Muscle layer of duodenum (tissue), 2 donors: ENCODE results near the gene ABHD8.
"Not testable (repeated sequence)": the region's sequence is repeated elsewhere in the genome, so short reads cannot be mapped to it uniquely, and the experiment has no call there.

ENCODE experiments used
- H3K27ac ChIP-seq: one replicate; pipeline ENCODE4 v1.7.0; 2013; ENCODE audit warnings: mild to moderate bottlenecking, low read length
- H3K27me3 ChIP-seq: one replicate; pipeline ENCODE4 v1.7.0; 2013; ENCODE audit warnings: low read depth, mild to moderate bottlenecking, control low read depth, low read length
- H3K36me3 ChIP-seq, 2 donors: one replicate each; pipeline ENCODE4 v1.7.0; 2013; ENCODE audit warnings: low read length in 2 of 2, control low read depth in 1 of 2, mild to moderate bottlenecking in 1 of 2; ENCODE audit not compliant: insufficient read depth in 2 of 2, control insufficient read depth in 1 of 2
- H3K4me1 ChIP-seq, 2 donors: one replicate each; pipeline ENCODE4 v1.7.0; 2013; ENCODE audit warnings: low read length in 2 of 2, mild to moderate bottlenecking in 2 of 2, control low read depth in 1 of 2, moderate library complexity in 1 of 2; ENCODE audit not compliant: insufficient read depth in 2 of 2, control insufficient read depth in 1 of 2
- H3K4me3 ChIP-seq, 2 donors: one replicate each; pipeline ENCODE4 v1.7.0; 2013; ENCODE audit warnings: low read length in 2 of 2, low read depth in 1 of 2, mild to moderate bottlenecking in 1 of 2
- H3K9me3 ChIP-seq, 2 donors: one replicate each; pipeline ENCODE4 v1.7.0; 2013; ENCODE audit warnings: low read length in 2 of 2, control low read depth in 1 of 2, mild to moderate bottlenecking in 1 of 2; ENCODE audit not compliant: control insufficient read depth in 1 of 2
- donor health status: healthy.

ABHD8 gene

GRCh38 chr19:17289489-17289888 is 13.7 kb downstream of the ABHD8 start:
- peaks cover 0 to 10% of the 10 kb centered on the region in 2 donors for H3K4me1 ChIP-seq
- peaks cover 0 to 6% of the 10 kb centered on the region in 2 donors for H3K36me3 ChIP-seq
- no peaks in the 10 kb centered on the region for H3K9me3 ChIP-seq
- H3K27me3 ChIP-seq: no peaks in the 10 kb centered on the region
- no peak overlapping the region for H3K4me3 ChIP-seq
- no peak overlapping the region for H3K27ac ChIP-seq

- no peak overlapping the region for H3K27ac ChIP-seq
- H3K4me1 ChIP-seq: peaks cover 0 to 13% of the 10 kb centered on the region in 2 donors
- no peaks in the 10 kb centered on the region for H3K36me3 ChIP-seq
- H3K27me3 ChIP-seq: no peaks in the 10 kb centered on the region
- no peak overlapping the region for H3K4me3 ChIP-seq
- no peaks in the 10 kb centered on the region for H3K9me3 ChIP-seq
Measured at GRCh38 chr19:17286752-17287151, 16.5 kb downstream of the ABHD8 start.

GRCh38 chr19:17286263-17286662 is 17.0 kb downstream of the ABHD8 start:
- Histone ChIP-seq H3K27ac (no peak overlapping the region), H3K4me1 (peaks cover 0 to 18% of the 10 kb centered on the region in 2 donors), H3K9me3 (no peaks in the 10 kb centered on the region), H3K36me3 (no peaks in the 10 kb centered on the region), H3K27me3 (no peaks in the 10 kb centered on the region), H3K4me3 (no peak overlapping the region)

GRCh38 chr19:17285415-17286135 is 17.6 kb downstream of the ABHD8 start:
- H3K9me3 ChIP-seq: no peaks in the 10 kb centered on the region
- peaks cover 0 to 18% of the 10 kb centered on the region in 2 donors for H3K4me1 ChIP-seq
- H3K4me3 ChIP-seq: no peak overlapping the region
- no peak overlapping the region for H3K27ac ChIP-seq
- H3K36me3 ChIP-seq: no peaks in the 10 kb centered on the region
- no peaks in the 10 kb centered on the region for H3K27me3 ChIP-seq

GRCh38 chr19:17283504-17283996 is 19.7 kb downstream of the ABHD8 start:
- H3K36me3 ChIP-seq: peaks cover 5 to 12% of the 10 kb centered on the region in 2 donors
- peaks cover 0 to 15% of the 10 kb centered on the region in 2 donors for H3K4me1 ChIP-seq
- no peaks in the 10 kb centered on the region for H3K27me3 ChIP-seq
- no peaks in the 10 kb centered on the region for H3K9me3 ChIP-seq
- no peak overlapping the region for H3K27ac ChIP-seq
- H3K4me3 ChIP-seq: no peak overlapping the region

GRCh38 chr19:17282488-17283125 is 20.6 kb downstream of the ABHD8 start:
- Histone ChIP-seq H3K27ac (no peak overlapping the region), H3K4me3 (peak overlapping the region; percentile 42 to 63), H3K27me3 (no peaks in the 10 kb centered on the region), H3K4me1 (peaks cover 0 to 15% of the 10 kb centered on the region in 2 donors), H3K9me3 (no peaks in the 10 kb centered on the region), H3K36me3 (peaks cover 5 to 12% of the 10 kb centered on the region in 2 donors)

- Histone ChIP-seq H3K9me3 (no peaks in the 10 kb centered on the region), H3K4me3 (peak within 1 kb of the TSS; percentile 42 to 63), H3K27ac (no peak within 1 kb of the TSS), H3K36me3 (peaks cover 8 to 21% of the 10 kb centered on the region in 2 donors), H3K27me3 (no peaks in the 10 kb centered on the region), H3K4me1 (peaks cover 0 to 15% of the 10 kb centered on the region in 2 donors)
Measured at GRCh38 chr19:17281391-17282304, 21.6 kb downstream of the ABHD8 start, which contains the start of gene ANKLE1. TSS of gene ANKLE1 (plus strand) at chr19:17281901. CDS start at chr19:17281921, 20 bp downstream.

GRCh38 chr19:17279436-17279835 is 23.8 kb downstream of the ABHD8 start:
- Histone ChIP-seq H3K27ac (no peak overlapping the region), H3K36me3 (peaks cover 14 to 40% of the 10 kb centered on the region in 2 donors), H3K4me1 (peaks cover 0 to 15% of the 10 kb centered on the region in 2 donors), H3K27me3 (no peaks in the 10 kb centered on the region), H3K9me3 (no peaks in the 10 kb centered on the region), H3K4me3 (no peak overlapping the region)

- no peak overlapping the region for H3K27ac ChIP-seq
- no peaks in the 10 kb centered on the region for H3K4me1 ChIP-seq
- peaks cover 26 to 63% of the 10 kb centered on the region in 2 donors for H3K36me3 ChIP-seq
Measured at GRCh38 chr19:17275441-17276175, 27.6 kb downstream of the ABHD8 start.

GRCh38 chr19:17274892-17275291 is 28.3 kb downstream of the ABHD8 start:
- H3K4me1 ChIP-seq, H3K4me3 ChIP-seq, H3K9me3 ChIP-seq, H3K27me3 ChIP-seq, H3K27ac ChIP-seq: not testable (repeated sequence)
- H3K36me3 ChIP-seq: peaks cover 26 to 67% of the 10 kb centered on the region in 2 donors

More at GRCh38 chr19:17275441-17276175, 27.6 kb downstream of the ABHD8 start:
- no peaks in the 10 kb centered on the region for H3K9me3 ChIP-seq
- H3K4me3 ChIP-seq: no peak overlapping the region
- H3K27me3 ChIP-seq: no peaks in the 10 kb centered on the region
